Activated naive CD4-positive, alpha-beta T cell treated with anti-CD3 and anti-CD28 coated beads, Interleukin-2, amount 10 ng/mL, durations not matched to agents 5 hours and 36 hours (primary cell): ENCODE results near the gene RSF1. TPM values are rescaled to one million over a fixed set of nuclear protein-coding genes. Genes with fewer than 3 reads are reported as not detected.

Experiments
- total RNA-seq, 2 experiments: library from RNA; stranded (reverse); gene quantifications; one replicate each; pipeline ENCODE4 v1.2.3, GENCODE V29; 2021

RSF1 gene, protein sequence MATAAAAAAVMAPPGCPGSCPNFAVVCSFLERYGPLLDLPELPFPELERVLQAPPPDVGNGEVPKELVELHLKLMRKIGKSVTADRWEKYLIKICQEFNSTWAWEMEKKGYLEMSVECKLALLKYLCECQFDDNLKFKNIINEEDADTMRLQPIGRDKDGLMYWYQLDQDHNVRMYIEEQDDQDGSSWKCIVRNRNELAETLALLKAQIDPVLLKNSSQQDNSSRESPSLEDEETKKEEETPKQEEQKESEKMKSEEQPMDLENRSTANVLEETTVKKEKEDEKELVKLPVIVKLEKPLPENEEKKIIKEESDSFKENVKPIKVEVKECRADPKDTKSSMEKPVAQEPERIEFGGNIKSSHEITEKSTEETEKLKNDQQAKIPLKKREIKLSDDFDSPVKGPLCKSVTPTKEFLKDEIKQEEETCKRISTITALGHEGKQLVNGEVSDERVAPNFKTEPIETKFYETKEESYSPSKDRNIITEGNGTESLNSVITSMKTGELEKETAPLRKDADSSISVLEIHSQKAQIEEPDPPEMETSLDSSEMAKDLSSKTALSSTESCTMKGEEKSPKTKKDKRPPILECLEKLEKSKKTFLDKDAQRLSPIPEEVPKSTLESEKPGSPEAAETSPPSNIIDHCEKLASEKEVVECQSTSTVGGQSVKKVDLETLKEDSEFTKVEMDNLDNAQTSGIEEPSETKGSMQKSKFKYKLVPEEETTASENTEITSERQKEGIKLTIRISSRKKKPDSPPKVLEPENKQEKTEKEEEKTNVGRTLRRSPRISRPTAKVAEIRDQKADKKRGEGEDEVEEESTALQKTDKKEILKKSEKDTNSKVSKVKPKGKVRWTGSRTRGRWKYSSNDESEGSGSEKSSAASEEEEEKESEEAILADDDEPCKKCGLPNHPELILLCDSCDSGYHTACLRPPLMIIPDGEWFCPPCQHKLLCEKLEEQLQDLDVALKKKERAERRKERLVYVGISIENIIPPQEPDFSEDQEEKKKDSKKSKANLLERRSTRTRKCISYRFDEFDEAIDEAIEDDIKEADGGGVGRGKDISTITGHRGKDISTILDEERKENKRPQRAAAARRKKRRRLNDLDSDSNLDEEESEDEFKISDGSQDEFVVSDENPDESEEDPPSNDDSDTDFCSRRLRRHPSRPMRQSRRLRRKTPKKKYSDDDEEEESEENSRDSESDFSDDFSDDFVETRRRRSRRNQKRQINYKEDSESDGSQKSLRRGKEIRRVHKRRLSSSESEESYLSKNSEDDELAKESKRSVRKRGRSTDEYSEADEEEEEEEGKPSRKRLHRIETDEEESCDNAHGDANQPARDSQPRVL (N-terminal part only)
- 10 to 100 TPM; 55.7 to 62.8 TPM for total RNA-seq

DNA sequence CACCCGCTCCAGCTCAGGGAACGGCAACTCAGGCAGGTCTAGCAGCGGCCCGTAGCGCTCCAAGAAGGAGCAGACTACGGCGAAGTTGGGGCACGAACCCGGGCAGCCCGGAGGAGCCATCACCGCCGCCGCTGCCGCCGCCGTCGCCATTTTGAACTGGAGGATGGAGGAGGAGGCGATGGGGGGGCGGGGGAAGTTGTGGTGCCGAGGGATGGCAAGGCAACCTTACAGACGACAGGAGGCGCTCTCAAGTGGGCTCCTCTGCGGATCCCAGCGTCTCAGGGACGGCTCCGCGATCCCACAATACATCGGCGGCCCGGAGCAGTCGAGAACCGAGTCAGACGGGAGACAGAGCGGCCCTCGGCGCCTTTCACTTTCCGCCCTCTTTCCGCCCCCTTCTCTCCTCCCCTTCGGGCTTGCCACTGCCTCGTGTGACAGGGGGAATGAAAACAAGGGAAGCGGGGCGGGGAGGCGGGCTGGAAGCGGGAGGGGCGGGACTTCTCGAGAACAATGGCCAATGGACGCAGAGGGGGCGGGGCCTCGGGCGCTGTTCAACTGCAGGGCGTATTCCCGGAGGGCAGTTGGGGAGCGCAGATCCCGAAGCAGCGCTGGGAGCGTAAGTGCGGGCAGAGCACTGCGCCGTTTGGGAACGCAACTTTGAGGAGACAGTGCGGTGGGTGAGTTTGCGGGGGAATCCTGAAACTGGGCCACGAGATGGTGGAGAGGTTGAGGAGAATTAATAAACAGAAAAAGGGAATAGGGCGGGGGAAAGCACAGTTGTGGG lies at the start of gene RSF1, which contains the start of gene AAMDC:
TSS of gene RSF1 (minus strand) at position 158 of the 784 bp plus-strand sequence. CDS start at position 150, 8 bp downstream.
TSS of gene AAMDC (plus strand) at position 580 of the 784 bp plus-strand sequence. CDS start 21,353 bp downstream, outside the sequence.

DNA sequence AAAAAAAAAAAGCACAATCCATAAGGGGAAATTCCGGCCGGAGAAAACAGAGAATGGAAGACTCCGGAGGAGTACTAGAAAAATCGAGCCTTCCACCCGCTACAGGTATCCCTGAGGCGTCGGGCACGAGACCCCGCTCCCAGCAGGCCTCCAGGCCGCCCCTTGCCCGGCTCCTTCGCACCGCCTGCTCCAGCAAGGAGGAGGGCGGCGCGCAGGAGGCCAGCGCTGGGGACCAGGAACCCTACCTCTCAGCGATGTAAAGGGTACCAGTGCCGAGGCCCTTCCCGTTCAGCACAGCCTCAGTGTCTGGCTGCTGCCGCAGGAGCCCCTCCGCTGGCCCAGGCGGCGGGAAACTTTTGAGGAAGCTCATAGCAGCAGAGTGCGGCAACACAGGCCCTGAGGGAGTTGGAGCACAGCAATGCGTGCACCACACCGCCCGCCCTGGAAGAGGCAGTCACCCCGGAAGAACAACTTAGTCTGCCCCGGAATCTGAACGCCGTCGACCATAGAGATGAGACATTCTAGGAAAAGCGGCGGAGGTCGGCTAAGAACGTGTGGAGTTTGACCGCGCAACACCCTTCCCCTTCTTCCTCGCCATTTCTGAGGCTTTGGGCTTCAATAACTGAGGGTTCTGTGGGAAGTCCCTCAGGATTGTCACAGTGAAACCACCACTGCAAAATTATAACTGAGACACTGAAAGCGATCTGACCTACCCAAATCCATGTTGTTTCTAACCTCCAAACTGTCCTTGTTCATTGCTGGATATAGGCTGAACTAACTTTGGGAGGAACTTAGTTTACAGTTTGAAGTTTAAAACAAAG lies 183.0 kb downstream of the RSF1 start, which contains the start of gene CLNS1A:
TSS of gene CLNS1A (minus strand) at position 450 of the 821 bp plus-strand sequence. CDS start at position 370, 80 bp downstream.

Other genes with a start within 250 kb of the RSF1 start
- gene AQP11, start 230.8 kb downstream of the RSF1 start, total RNA-seq = under 1 TPM; 0.31 to 0.33 TPM
- 100 to 1,000 TPM; 109 to 112 TPM for gene CLNS1A, start 182.9 kb downstream of the RSF1 start, total RNA-seq
- 10 to 100 TPM; 12.3 to 12.4 TPM for gene AAMDC, start 422 bp upstream of the RSF1 start, total RNA-seq
- gene INTS4, start 173.9 kb upstream of the RSF1 start, total RNA-seq = 10 to 100 TPM; 43.8 to 44.3 TPM
- under 1 TPM; 0.18 to 0.22 TPM for gene KCTD14, start 202.6 kb upstream of the RSF1 start, total RNA-seq
- not detected for gene THRSP, start 243.1 kb upstream of the RSF1 start, total RNA-seq